HG02943 (cell line): ENCODE results near the gene CHAF1A.

Experiments used
- ATAC-seq: cut with Tn5 transposase; IDR thresholded peaks from one replicate; pipeline ENCODE4 v1.9.1; 2021; ENCODE audit warnings: mild to moderate bottlenecking, low read depth, moderate library complexity; ENCODE audit not compliant: unreplicated experiment

The CHAF1A gene

DNA sequence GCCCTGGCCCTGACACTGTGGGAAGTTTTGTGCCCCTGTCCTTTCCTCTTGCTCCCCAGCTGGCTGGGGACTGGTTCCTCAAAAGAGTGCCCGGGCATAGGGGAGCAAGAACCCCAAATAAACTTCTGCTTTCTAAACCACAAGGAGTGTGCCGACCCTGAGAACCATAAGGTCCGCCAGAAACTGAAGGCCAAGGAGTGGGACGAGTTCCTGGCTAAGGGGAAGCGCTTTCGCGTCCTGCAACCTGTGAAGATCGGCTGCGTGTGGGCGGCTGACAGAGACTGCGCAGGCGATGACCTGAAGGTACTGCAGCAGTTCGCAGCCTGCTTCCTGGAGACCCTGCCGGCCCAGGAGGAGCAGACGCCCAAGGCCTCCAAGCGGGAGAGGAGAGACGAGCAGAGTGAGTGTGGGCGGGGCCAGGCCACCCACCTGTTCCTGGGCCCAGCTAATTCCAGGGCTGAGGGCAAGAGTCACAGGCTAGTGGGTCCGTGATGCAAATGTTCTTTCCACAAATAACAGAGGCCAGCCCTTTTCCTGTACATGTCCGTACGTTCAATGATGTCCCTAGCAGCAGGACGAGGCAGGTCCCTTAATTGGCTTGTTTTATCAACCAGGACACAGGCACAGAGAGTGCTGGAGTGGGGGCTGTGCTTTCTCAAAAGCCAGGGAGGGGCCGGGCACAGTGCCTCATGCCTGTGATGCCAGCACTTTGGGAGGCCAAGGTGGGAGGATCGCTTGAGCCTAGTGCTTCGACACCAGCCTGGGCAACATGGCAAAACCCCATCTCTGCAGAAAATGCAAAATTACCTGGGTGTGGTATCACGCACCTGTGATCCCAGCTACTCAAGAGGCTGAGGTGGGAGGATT is 29.6 kb downstream of the CHAF1A start:
- no peak for ATAC-seq

DNA sequence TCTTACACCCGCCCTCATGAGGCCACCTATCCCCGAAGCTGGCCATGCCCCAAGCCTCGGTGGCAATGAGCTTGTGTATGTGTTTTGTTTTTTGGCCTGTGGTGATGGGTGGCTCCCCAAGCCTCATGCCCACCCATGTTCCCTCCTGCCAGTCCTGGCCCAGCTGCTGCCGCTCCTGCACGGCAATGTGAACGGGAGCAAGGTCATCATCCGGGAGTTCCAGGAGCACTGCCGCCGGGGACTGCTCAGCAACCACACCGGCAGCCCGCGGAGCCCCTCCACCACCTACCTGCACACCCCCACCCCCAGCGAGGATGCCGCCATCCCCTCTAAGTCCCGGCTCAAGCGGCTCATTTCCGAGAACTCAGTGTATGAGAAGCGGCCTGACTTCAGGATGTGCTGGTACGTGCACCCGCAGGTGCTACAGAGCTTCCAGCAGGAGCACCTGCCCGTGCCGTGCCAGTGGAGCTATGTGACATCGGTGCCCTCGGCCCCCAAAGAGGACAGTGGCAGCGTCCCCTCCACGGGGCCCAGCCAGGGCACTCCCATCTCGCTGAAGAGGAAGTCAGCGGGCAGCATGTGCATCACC is 30.6 kb downstream of the CHAF1A start:
- ATAC-seq: no peak

DNA sequence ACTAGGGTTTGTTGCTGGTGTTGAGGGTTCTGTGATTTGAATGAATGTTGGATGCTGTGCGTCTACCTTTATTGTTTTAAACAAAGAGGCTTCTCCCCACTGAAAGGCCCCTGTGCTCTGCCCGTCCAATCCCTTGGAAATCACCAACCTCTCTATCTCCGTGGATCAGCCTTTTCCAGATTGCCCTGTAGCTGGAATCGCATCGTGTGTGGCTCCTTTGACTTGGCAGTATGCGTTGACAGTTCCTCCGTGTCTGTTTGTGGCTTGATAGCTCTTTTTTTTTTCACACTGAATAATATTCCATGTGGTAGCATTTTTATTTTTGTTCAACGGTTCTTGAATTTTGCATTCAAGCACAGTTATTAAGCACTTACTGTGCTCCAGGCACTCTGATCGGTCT is 32.0 kb downstream of the CHAF1A start:
- no peak for ATAC-seq

DNA sequence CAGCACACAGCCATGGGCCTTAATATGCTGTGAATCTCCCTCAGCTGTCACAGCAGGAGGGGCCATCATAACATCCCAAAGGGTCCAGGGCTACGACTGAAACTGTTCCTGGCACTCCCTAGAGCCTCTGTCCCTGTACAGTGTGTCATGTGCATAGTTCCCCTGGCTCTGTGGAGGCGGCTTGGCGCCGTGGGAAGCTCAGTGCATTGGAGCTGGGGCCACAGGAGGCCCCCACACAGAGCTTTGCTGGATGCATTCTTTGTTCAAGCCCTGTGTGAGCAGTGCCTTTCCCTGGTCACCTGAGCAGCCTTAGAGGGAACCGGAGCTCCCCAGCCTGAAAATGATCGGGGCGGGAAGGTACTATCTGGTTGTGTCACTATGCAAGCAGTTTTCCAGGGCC is 33.8 kb downstream of the CHAF1A start:
- ATAC-seq: no peak

DNA sequence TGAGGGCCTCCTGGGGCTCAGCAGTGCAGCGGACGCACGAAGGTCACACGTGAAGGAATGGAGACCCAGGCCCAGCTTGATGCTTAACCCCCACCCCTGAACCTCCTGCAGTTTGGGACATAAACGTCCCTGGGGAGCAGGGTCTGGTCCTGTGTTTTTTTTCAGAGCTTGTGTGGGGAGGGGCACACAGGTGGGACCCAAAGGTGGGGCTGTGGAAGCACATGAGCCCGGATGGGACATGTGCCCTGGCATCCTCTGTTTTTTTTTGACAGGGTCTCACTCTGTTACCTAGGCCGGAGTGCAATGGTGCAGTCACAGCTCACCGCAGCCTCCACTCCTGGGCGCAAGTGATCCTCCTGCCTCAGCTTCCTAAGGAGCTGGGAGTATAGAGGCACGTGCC is 34.7 kb downstream of the CHAF1A start:
- no peak for ATAC-seq

DNA sequence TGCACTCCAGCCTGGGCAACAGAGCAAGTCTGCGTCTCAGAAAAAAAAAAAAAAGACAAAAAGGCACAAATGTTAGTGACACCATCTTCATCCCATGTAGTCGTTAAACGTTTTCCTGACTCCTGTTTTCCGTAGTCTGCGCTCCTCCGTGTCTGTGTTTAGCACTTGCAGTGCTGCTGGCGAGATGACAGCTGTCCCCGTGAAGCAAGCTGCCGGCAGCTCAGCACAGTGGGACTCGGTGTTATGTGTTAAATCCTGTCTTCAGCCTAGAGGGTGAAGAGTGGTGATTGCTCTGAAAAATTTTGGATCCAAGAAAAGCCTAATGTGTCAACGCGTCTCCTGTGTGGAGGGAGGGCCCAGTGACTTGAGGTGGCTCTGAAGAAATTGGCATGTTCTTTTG is 36.8 kb downstream of the CHAF1A start:
- no peak for ATAC-seq

DNA sequence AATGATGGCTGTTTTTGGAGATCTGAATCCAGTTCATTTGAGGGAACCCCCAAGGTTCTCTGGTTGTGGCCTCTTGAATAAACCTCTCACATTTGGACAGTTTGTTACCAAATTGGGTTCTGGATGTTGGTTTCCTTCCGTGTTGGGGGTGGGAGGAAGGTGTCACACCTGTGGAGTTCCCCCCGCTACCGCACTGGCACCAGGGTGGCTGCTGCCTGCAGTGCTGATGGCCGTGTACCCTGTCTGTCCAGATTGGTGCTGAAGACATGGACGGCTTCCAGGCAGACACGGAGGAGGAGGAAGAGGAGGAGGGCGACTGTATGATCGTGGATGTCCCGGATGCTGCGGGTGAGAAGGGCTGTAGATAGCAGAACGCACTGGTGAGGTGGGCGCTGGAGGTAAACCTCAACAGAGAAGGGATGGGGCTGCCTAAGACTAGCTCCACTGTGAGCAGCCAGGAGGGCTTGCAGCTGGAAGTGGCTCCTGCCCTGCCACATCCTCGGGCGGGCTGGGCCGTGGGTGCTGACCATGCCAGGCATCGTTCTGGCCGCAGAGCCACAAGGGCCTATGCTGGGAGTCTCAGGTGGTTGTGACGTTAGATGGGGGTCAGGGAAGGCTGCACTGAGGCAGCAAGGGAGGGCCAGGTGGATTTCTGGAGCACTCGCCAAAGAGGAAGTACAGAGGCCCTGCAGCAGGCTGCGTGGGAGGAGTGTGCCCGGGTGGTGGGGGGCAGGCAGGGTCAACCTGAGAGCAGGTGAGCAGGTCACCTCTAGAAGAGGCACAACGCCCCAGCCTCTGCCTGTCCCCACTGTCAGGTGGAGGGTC is 39.8 kb downstream of the CHAF1A start:
- ATAC-seq: no peak

DNA sequence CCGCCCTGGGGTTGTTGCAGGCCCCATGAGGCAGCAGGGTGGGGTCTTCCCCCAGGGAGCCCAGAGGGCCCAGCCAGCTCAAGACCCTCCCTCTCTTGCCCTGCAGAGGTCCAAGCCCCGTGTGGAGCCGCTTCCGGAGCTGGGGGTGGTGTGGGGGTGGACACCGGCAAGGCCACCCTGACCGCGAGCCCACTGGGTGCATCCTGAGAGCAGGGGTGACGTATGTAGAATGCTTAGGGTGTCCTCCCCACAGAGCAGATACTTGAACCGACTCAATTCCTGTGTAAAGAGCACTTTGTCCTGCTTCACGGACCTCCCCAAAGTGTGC is 40.3 kb downstream of the CHAF1A start:
- ATAC-seq: no peak

DNA sequence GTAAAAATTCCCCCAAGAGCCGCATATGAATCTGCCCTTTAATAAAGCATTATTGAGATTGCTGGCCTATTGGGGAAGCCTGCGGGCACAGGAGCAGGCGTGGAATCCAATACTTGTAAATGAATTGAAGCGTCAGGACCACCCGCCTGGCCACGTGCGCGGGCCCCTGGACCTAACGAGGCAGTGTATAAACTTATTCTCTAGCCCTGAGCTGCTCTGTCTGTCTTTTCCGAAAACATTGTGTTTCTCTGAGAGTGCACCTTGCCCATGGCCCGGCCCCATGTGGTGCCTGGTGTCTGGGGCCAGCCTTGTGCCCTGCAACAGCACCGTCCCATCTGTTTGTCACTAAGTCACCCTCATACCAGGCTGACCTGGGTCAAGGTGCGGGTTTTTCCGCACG is 40.7 kb downstream of the CHAF1A start:
- no peak for ATAC-seq

DNA sequence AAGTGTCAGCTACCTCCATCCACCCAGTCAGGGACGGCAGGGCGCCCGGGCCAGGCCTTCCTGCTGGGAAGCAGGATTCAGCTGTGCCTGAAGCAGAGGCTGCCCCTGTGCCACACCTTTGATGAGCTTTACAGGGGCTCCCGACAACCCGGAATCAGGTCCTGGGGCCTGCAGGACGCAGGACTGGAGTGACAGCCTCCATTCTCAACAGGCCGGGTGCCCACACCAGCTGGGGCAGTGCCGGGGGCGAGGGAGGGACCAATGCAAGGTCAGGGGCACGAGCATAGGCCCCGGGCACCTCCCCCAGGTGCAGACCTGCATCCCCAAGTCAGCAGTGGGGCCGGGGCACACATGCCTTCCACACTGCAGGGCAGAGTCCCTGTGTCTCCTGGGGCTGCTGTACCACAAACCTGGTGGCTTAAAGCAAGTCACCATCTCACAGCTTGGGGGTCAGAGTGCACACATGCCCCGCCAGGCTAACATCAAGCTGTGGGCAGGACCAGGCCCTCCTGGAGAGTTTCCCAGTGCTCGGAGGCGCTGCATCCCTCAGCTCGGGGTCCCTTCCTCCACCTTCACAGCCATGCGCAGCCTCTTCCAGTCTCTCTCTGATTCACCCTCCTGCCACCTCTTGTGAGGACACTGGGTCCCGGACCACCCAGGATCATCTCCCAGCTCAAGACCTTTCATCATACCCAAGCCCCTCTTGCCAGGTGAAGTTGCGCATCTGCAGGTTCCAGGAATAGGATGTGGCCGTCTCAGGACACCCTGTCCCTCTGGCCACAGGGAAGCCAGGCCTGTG is 41.7 kb downstream of the CHAF1A start:
- ATAC-seq: no peak

DNA sequence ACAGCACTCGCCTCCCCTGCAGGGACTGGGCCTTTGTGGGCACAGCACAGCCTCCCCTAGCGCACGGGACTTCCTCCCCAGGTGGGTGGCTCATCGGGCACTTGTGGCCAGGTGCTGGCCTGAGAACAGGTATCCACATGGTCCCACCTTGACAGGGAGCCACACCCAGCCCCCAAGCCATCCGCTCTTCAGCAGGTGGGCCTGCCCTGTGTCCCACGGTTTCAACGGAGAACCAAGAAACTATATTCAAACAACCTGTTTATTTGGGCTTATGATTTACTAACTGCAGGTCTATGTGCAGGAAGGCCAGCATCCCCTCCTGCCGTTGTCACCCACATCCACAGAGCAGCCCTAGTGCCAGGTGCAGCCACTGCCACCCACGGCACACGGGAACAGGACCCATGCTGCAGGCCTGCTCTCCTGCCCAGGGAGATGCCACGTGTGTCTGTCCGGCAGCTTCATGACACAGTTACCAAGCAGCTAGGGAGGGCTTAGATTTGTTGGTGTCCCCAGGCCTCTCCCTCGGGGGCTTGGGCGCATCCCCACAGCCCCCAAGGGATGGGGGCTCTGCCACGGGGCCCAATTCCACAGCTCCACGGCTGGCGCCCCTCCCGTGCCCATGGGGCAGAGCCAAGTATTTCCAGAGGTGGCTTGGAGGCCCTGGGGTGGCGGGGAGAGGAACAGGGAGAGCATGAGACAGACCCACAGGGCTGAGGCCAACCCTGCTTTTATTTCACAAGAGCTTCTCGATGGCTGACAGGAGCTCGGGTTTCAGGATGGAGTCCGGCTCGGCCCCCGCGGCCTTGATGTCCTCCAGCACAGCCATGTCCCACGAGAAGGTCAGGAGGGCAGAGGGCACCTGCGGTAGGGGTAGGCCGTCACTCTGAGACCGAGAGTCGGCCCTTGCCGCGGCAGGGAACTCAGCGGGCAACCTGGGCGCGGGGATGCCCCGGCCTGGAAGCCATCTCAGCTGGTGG is 42.6 kb downstream of the CHAF1A start:
- ATAC-seq: no peak

DNA sequence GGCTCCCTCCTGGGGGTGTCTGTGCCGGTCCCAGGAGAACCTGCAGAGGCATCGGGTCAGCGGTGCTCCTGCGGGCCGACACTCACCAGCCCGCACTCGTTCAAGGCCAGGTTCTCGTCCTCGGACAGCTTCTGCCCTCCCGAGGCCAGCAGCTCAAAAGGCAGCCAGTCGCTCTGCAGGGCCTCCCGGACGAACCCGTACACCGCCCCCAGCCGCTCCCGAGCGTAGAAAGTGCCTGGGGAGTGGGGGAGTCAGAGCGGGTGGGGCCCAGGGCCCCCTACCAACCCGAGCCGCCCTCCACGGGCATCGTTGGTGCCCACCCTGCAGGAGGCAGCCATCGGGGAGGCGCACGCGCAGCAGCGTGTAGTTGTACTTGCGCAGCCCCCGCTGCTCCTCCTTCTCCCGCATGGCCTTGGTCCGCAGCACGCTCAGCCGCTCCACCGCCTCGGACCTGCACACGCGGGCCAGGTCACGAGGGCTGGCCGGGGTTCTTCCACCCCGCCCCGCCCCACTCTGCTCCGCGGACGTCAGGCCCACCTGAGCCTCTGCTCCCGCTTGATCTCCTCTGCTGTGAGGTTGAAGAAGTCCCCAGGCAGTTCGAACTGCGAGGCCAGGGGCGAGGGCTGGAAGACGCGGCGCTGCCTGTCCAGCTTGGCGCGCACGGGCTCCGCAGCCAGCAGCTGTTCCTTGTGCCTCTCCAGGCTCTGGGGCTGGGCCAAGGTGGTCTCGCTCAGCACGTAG is 43.7 kb downstream of the CHAF1A start:
- no peak for ATAC-seq

DNA sequence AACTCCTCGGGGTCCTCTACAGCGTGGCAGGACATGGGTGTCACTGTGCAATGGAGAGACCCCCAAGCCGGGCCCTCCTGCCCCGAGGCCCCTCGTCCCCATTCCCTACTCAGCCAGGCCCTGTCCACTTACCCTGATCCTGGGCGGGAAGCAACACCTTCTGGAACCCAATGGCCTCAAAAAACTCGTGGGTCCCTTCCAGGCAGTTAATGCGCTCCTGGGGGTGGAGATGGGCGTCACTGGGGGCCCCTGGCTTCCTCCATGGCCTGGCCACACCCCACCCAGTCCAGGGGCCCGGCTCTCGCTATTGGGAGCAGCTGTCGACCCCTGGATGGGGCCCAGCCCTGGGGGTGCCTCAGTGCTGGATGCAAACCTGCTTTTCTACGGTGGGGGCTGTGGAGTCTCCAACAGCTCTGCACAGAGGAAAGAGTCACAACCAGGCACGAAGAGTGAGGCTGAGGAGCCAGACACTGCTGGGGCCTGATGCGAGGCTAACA is 44.3 kb downstream of the CHAF1A start:
- no peak for ATAC-seq

DNA sequence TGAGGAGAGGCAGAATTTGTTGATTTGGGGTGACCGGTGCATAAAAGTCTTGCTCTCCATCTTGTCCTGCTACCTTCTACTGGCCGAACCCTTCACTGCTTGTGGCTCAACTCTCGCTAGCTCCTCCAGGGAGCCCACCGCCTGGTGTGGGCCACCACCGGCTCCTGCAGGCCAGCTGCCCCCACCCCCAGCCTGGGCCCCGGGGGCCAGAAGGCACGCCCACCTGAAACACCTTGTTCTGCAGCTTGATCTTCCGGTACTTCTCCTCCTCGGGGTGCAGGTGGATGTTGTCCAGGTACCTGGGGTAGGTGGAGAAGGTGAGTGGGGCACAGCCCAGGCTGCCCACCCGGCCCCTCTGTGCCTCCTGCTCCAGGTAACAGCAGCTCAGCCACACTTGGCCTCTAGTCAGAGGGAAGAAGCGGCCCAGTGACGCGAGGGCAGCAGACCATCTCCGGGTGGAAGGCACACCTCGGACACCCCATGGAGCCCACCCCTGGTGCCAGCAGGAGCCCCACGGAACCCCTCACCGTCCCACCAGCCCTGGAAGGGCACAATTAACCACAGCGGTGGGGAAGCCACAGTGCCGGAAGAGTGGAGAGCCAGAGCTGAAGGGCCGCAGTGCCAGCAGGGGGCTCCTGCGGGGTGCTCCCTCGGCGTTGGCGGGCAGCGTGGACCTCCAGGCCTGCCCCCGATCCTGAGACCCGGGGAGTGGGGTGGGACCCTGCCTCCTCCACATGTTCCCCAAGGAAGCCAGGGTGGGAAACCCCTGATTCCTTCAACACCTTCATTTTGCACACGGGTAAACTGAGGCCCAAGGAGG is 45.1 kb downstream of the CHAF1A start:
- no peak for ATAC-seq

DNA sequence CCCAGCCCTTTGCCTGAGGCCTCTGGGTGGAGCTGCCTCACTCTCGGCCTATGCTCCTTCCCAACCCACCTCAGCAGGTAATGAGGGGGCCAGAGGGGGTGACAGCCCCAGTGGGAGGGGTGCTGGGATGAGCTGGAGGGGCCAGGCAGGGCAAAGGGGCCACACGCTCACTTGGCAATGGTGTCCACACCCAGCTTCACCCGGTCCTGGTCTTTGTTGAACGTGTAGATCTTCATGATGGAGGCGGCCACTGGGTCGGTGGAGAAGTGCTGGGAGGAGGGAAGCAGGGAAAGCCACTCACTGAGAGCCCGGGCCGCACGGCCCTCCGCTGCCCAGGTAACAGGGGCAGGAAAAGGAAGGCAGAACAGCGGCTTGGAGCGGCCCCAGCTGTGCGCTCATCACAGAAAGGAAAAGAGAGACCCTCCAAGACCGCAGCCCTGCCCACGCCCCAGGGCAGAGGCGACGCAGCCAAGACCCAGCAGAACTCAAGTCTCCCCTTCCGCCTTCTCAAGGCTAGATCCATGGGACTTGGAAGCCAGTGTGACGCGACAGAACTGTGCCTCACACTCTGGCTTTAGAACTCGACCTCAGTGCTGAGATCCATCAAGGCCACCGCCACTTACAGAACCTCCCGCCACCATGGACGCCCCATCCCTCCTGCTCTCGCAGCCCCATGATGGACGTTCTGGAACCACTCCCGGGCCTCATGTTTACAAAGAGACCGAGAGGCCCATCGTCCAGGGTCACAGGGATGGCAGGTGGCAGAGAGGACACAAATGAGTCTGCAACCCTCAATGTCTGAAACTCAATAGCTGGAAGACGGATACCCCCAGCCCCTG is 45.9 kb downstream of the CHAF1A start:
- ATAC-seq: no peak

DNA sequence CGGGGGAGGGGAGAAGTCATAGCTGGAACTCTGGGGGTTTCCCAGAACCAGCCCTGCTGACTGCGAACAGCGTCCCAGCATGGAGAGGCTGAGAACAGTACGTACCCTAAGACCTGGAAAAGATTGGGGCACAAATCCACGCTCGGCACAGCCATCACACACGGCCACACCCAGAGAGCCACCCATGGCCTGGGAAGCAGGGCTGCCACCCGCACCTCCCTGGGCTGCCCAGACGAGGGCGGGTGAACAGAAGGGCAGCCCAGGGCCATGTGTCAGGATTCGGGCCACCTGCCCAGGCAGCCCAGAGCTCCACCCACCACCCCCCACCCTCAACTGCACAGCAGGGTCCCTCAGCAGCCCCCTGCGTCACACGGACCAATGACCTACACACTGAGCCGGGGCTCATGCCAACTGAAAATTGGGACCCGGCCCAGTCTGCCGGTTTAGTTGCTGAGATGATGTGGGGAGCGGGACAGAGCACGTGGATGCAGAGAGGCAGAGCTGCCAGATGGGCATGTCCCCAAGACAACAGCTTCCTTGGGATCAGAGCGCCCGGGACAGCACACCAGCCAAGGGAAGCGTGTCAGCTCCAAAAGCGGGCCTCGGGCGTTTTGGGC is 46.7 kb downstream of the CHAF1A start:
- no peak for ATAC-seq

DNA sequence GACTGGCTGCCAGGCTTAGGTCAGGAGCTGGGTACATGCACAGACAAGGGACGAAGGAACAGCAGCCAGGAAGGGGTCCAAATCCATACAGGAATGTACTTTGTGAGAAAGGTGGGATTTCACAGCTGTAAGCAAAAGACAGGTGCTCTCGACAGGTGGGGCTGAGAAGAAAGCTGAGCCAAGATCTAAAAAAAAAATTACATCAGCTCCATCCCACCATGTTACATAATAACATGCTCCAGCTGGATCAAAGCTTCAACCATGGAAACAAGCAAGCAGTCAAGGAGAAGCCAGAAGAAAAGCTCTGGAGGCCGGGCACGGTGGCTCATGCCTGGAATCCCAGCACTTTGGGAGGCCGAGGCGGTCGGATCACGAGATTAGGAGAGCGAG is 47.2 kb downstream of the CHAF1A start:
- no peak for ATAC-seq
